SK-N-SH treated with all-trans-retinoic acid at 6 μM for 48 hours (cell line): ENCODE data around the gene DDX20.

Source experiments
- ARNTL ChIP-seq: fragments of 450-650 bp; formaldehyde crosslinking; IDR thresholded peaks from 2 replicates; pipeline ENCODE4 v1.5.0; 2020; ENCODE audit warnings: low read depth, mild to moderate bottlenecking, moderate library complexity, borderline replicate concordance
- CREB5 ChIP-seq: fragments of 250-450 bp; sonication (Bioruptor Pico); IDR thresholded peaks from 2 replicates; pipeline ENCODE4 v1.5.1; 2020; ENCODE audit warnings: low read depth, mild to moderate bottlenecking, moderate library complexity
- ESRRG ChIP-seq: fragments of 250-450 bp; sonication (Bioruptor Pico); IDR thresholded peaks from 2 replicates; pipeline ENCODE4 v1.6.1; 2021; ENCODE audit warnings: mild to moderate bottlenecking
- OSR1 ChIP-seq: fragments of 250-450 bp; sonication (Bioruptor Pico); IDR thresholded peaks from 2 replicates; pipeline ENCODE4 v1.8.0; 2022; ENCODE audit warnings: moderate library complexity, mild to moderate bottlenecking, inconsistent platforms
- PATZ1 ChIP-seq: fragments of 250-450 bp; sonication (Bioruptor Pico); IDR thresholded peaks from 2 replicates; pipeline ENCODE4 v1.8.0; 2020; ENCODE audit warnings: mild to moderate bottlenecking, moderate library complexity, borderline replicate concordance
- RARB ChIP-seq: fragments of 250-450 bp; sonication (Bioruptor Pico); IDR thresholded peaks from 2 replicates; pipeline ENCODE4 v1.8.0; 2021; ENCODE audit warnings: mild to moderate bottlenecking, moderate library complexity
- SNAI2 ChIP-seq: fragments of 250-450 bp; sonication (Bioruptor Pico); IDR thresholded peaks from 2 replicates; pipeline ENCODE4 v1.5.0; 2020; ENCODE audit warnings: mild to moderate bottlenecking, moderate library complexity
- ZC3H10 ChIP-seq: fragments of 250-450 bp; sonication (Bioruptor Pico); IDR thresholded peaks from 2 replicates; pipeline ENCODE4 v1.5.1; 2021; ENCODE audit warnings: mild to moderate bottlenecking, moderate library complexity
- ZFP3 ChIP-seq: fragments of 250-450 bp; sonication (Bioruptor Pico); IDR thresholded peaks from 2 replicates; pipeline ENCODE4 v1.5.0; 2020; ENCODE audit warnings: mild to moderate bottlenecking, moderate library complexity
- ZFP30 ChIP-seq: fragments of 450-650 bp; formaldehyde crosslinking; IDR thresholded peaks from 2 replicates; pipeline ENCODE4 v1.5.0; 2022; ENCODE audit warnings: mild to moderate bottlenecking, moderate library complexity
- ZNF565 ChIP-seq: fragments of 450-650 bp; formaldehyde crosslinking; conservative IDR thresholded peaks from 2 replicates; pipeline ENCODE4 v1.5.0; 2020; ENCODE audit warnings: low read depth, mild to moderate bottlenecking, moderate library complexity
- ZNF8 ChIP-seq: fragments of 450-650 bp; formaldehyde crosslinking; IDR thresholded peaks from 2 replicates; pipeline ENCODE4 v1.5.0; 2020; ENCODE audit warnings: mild to moderate bottlenecking, moderate library complexity

DNA sequence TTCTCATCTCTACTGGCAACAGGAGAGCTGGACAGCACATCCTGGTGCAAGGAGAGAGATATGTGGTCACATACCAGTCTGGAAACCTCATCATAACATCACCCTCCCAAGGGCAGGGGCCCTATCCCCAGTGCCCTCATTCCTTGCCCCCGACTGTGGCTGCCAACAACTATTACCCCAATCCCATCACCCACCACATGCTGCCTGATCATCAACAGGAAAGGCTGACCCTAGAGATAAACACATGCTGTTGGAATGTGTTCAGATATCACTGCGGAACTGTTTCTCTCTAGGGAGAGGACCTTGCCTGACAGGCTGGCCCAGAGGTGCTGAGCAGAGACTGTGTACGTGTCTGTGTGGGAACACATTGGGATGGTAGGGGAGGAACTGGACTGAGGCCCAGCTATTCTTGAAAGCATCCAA lies 12.0 kb upstream of the DDX20 start:
- no peak for TF ChIP-seq PATZ1 (CRISPR knock-in tag)
- TF ChIP-seq ZFP3 (CRISPR knock-in tag) = no peak
- no peak for TF ChIP-seq ZNF8 (CRISPR knock-in tag)
- TF ChIP-seq ARNTL (CRISPR knock-in tag) = no peak
- TF ChIP-seq CREB5 (CRISPR knock-in tag) = no peak
- TF ChIP-seq OSR1 = no peak
- no peak for TF ChIP-seq ZFP30 (CRISPR knock-in tag)
- no peak for TF ChIP-seq RARB
- TF ChIP-seq ZC3H10 (CRISPR knock-in tag) = no peak
- TF ChIP-seq ESRRG (CRISPR knock-in tag) = no peak
- no peak for TF ChIP-seq SNAI2
- TF ChIP-seq ZNF565 = no peak
